NOMO-1 treated with dmso at 0.1 percent for 144 hours (cell line): ENCODE results near the gene NME1.
A peak's percentile ranks its signal among the peaks of the same experiment; 100 is the strongest.
"Not testable (repeated sequence)": the region's sequence is repeated elsewhere in the genome, so short reads cannot be mapped to it uniquely, and the experiment has no call there.

Source experiments
- DNase-seq: peaks from one replicate; lab custom pipeline; 2025; ENCODE audit not compliant: unreplicated experiment; lab: John Stamatoyannopoulos, UW

NME1 gene

GRCh38 chr17:51153210-51154072 lies at the start of gene NME1:
TSS of gene NME1 (plus strand) at chr17:51153559. CDS start at chr17:51155655, 2,096 bp downstream.
- DNase-seq, result peak; percentile 99

GRCh38 chr17:51107778-51108177 lies 45.6 kb upstream of the NME1 start:
- DNase-seq, result no peak

- peak; percentile 75 for DNase-seq
Observed at GRCh38 chr17:51112303-51113222, 40.8 kb upstream of the NME1 start.

DNA sequence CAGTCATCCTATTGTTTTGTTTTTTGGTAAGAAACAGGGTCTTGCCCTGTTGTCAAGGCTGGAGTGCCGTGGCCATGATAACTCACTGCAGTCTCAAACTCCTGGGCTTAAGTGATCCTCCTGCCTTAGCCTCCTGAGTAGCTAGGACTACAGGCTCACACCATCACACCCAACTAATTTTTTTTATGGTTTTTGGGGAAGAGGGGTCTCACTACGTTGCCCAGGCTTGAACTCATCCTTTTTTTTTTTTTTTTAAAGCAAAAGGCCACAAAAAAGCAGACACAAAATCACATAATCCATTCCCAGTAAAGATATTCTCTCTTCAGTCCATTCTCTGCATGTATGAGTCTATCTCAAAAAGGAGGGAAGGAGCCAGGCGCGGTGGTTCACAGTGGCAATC lies 38.2 kb upstream of the NME1 start:
- DNase-seq, result no peak

- DNase-seq, result no peak
Observed at GRCh38 chr17:51118330-51119195, 34.8 kb upstream of the NME1 start.

- peak; percentile 7 for DNase-seq
Observed at GRCh38 chr17:51119415-51120356, 33.7 kb upstream of the NME1 start.

DNA sequence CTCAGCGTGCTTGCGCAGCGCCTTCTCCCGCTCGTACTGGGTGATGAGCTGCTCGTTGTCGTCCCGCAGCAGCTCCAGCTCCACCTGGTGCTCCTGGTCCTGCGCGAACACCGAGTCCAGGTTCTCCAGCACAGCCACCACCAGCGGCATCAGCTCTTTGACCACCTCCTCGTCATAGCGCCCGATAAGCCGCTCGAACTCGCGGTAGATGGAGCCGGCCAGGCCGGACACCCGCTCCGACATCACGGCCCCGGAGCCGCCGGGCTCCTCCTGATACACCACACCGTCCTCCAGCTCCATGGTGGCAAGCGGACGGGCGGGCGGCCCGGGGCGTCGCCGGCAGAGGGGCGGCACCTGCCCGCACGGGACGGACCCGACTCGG lies 33.0 kb upstream of the NME1 start:
- no peak for DNase-seq

GRCh38 chr17:51120739-51121619 lies 32.4 kb upstream of the NME1 start, which contains the start of gene SPAG9:
TSS of gene SPAG9 (minus strand) at chr17:51120868. CDS start at chr17:51120656, 212 bp downstream.
- peak; percentile 94 for DNase-seq

GRCh38 chr17:51121620-51122472 lies 31.5 kb upstream of the NME1 start:
- DNase-seq, result peak; percentile 91

GRCh38 chr17:51122473-51123115 lies 30.8 kb upstream of the NME1 start:
- not testable (repeated sequence) for DNase-seq

DNA sequence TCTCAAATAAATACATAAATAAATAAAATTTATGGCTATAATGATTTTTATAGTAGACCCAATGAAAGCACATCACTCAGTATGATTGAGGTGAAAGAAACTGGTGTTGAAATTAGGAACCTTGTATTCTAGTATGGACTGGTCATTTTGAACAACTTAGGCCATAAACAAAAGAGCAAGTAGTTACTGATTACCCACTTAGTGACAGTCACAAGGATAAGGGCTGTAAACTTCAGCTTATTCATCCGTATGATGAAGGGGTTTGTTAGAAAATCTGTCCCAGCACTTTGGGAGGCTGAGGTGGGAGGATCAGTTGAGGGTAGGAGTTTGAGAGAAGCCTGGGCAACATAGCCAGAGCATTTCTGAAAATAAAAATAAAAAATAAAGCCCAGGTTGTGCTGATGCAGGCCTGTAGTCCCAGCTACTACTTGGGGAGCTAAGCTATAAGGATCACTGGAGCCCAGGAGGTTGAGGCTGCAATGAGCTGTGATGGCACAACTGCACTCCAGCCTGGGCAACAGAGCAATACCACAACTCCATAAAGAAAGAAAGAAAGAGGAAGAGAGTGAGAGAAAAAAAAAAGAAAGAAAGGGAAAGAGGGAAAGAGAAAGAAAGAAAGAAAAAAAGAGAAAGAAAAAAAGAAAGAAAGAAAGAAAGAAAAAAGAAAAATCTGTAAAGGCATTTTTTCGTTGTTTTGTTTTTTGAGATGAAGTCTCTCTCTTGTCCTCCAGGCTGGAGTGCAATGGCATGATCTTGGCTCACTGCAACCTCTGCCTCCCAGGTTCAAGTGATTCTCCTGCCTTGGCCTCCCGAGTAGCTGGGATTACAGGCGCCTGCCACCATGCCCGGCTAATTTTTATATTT lies 28.5 kb upstream of the NME1 start:
- DNase-seq, result no peak

- DNase-seq, result no peak
Observed at GRCh38 chr17:51128076-51128475, 25.3 kb upstream of the NME1 start.

- DNase-seq, result no peak
Observed at GRCh38 chr17:51132964-51133319, 20.4 kb upstream of the NME1 start.

- no peak for DNase-seq
Observed at GRCh38 chr17:51133365-51133764, 20.0 kb upstream of the NME1 start.

DNA sequence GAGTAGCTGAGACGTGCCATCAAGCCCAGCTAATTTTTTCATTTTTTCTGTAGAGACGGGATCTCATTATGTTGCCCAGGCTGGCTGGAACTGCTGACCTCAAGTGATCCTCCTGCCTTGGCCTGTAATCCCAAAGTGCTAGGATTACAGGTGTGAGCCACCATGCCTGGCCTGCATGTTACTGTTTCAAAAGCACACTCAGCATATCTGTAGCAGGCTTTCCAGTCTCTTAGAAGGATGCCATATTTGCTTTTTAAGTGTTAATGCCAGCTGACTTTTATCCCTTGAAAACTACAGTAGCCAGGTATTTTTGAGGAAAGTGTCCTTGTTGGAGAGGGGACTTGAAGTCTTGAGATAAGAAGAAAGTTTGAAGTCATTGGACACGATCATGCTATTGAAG lies 17.4 kb upstream of the NME1 start:
- no peak for DNase-seq

DNA sequence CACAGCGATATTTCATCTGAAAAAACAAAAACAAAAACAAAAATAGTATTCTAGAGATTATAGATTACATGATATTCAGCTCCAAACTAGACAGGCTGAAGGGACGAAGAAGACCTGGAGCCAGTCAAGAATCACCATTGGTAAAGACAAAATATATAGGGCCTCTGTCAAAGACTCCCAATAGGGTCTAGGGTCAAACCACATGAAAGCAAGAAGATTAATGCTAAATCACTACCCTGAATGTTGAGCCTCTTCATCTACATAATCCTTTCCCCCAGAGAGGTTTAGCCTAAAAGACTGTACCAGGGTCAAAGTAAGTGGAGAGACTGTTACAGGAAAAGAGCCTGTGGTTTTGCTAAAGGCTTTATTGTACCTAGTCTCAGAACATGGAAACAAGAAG lies 10.8 kb upstream of the NME1 start:
- DNase-seq, result no peak
